GM15510 (cell line): ENCODE results near the gene VAV3.

ENCODE experiments used
- POLR2A ChIP-seq: IDR thresholded peaks from 3 replicates; pipeline ENCODE4 v1.6.1; 2011; ENCODE audit warnings: borderline replicate concordance; ENCODE audit not compliant: insufficient read length; ENCODE audit errors: extremely low read depth

VAV3 gene

GRCh38 chr1:107622966-107623365 is 342.0 kb downstream of the VAV3 start:
- no peak for TF ChIP-seq POLR2A

DNA sequence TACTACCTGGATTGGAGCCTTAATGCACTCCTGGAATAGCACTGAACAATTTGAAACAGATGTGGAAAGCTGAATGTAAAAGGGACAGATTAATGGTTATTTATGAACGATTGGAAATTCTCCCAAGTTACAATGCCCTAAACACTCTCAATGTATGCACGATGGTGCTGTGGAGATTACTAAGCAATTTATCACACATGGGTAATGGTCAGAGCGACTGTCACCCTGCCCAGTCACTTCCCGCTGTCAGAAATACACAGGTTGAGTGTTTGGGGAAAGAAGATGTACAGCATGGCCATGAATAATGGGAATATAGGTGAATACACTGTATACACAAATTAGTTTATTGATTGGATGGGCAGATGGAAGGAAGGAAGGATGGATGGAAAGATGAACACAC is 342.4 kb downstream of the VAV3 start:
- no peak for TF ChIP-seq POLR2A

DNA sequence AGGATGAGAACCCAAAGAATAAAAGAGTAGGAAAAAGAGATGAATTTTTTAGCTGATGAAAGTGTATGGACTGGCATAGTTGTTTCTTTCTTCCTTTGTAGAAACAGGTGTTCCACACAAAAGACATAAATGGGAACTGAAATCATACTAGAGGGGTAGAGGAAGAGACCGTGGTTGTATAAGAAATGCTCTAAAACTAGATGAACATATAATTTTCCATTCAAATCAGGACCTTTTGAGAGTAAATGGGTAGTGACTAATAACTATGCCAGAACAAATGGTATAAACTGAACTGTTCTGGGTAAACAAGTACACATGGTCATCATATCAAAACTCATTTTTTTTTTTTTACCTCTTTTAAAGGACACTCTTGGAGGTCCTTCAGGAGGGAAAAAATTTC is 344.2 kb downstream of the VAV3 start:
- no peak for TF ChIP-seq POLR2A

DNA sequence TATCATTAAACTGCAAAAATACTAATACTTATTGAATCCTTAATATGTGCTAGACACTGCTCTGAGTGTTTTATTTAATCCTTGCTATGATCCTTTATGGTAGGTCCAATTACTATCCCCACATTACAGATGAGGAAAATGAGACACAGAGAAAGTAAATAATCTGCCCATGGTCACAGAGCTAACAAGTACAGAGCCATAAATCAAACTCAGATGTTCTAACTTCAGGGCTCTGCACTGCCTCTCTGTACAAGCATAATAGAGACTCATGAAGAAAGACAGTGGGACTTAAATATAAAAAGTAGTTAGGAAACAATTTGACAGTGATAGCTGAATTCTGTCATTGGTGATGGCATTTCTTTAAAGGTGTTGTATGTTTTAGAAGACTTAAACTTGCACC is 346.4 kb downstream of the VAV3 start:
- no peak for TF ChIP-seq POLR2A

GRCh38 chr1:107617921-107618320 is 347.1 kb downstream of the VAV3 start:
- no peak for TF ChIP-seq POLR2A

DNA sequence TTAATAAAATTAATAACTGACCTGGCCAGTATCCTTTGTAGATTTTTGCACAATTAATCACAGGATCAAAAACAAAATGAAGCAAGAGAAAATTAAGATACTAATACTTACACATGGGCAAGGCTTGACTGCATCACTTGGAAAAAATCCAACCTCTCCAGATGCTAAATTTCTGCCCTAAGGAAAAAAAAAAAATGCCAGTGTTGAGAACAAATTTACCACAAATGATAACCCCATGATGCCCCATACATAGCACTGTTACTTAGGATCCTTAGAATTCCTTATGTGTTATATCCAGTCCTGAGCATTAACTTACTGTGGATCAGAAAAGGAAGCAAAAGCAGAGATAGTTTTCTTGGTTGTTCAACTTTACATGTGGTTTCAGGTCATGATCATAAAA is 347.5 kb downstream of the VAV3 start:
- no peak for TF ChIP-seq POLR2A

DNA sequence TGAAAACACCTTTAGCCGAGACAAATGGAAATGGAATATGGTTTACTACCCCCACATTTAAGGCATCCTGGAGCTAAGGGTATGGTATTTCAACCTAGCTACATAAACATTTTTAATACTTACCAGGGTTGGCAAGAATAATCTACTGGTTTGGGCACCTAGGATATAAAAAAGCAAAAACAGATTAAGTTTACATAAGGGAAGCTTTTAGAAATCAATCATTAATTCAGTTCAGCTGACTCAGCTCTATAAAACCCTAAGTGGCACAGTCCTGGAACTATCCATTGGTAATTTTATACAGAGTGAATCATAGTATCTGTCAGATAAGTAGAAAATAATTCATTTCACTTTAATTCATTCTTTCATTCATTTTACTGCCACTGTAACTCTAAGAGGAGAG is 355.2 kb downstream of the VAV3 start:
- TF ChIP-seq POLR2A: no peak

- TF ChIP-seq POLR2A: no peak
Measured at GRCh38 chr1:107604825-107605224, 360.2 kb downstream of the VAV3 start.

- no peak for TF ChIP-seq POLR2A
Measured at GRCh38 chr1:107600607-107601160, 364.3 kb downstream of the VAV3 start.

- TF ChIP-seq POLR2A: no peak
Measured at GRCh38 chr1:107599220-107599619, 365.8 kb downstream of the VAV3 start.

DNA sequence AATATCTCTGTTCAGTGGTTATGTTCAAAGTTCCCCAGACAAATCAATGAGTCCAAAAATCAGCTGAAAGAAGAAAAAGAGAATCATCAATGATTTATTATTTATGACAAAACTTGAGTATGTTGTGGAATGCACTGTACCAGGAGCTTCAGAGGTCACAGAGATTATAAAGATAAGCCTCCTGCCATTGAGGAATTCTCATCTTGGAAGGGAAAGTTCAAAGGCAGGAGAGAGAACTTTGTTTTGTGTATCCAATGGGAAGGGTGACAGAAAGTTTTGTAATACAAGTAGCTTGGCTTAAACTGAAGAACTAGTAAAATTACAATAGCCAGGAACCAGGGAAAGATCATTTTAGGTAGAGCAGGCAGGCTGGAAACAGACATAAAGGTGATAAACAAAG is 367.7 kb downstream of the VAV3 start:
- TF ChIP-seq POLR2A: no peak

GRCh38 chr1:107594536-107594935 is 370.4 kb downstream of the VAV3 start:
- TF ChIP-seq POLR2A: no peak

DNA sequence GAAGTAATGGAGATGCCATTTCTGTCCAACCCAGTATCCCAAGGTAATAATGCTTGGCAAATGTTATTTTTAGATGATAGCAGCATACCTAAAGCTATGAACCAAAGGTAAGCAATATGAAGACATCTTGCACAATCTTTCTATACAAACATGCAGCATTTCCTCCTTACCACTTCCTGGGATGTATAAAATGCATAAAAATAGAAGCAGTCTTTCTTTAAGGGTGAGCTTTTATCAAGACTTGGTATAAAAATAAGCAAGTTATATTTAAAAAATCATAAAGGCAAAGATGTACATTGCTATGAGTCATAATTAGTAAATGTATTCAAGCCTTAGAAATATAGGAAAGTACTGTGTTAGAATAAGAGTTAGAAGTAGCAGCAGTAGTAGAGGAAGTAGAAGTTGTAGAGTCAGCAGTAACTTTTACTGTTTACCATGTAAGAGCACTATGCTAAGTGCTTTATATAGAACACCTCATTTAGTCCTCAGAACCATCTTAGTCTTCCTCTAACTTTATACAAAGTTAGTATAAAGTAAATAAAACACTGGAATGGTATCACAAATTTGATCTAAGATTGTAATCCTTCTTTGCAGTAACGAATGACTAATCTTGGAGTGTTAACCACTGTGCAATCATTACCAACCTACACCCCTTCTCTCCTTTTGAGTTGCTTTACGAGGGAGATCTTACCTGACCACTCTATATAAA is 371.3 kb downstream of the VAV3 start:
- TF ChIP-seq POLR2A: no peak

- TF ChIP-seq POLR2A: no peak
Measured at GRCh38 chr1:107590900-107591622, 373.9 kb downstream of the VAV3 start.

GRCh38 chr1:107590087-107590486 is 374.9 kb downstream of the VAV3 start:
- no peak for TF ChIP-seq POLR2A

DNA sequence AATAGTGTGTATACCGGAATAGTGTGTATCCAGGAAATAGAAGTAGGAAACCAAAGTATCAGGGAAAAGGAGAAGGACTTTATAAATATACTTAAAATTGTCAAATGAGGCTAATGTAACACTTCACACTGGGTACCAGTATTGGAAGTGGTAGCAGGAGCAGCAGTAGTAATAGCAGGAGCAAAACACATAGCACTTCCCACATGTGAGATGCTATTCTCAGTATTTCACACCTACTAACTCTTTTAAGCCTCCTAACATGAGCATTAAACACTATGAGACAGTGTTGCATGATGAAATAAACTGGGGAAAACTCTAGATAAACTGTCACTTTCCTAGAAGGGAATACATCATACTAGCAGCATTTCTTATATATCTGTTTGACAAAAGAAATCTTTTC is 376.7 kb downstream of the VAV3 start:
- no peak for TF ChIP-seq POLR2A

DNA sequence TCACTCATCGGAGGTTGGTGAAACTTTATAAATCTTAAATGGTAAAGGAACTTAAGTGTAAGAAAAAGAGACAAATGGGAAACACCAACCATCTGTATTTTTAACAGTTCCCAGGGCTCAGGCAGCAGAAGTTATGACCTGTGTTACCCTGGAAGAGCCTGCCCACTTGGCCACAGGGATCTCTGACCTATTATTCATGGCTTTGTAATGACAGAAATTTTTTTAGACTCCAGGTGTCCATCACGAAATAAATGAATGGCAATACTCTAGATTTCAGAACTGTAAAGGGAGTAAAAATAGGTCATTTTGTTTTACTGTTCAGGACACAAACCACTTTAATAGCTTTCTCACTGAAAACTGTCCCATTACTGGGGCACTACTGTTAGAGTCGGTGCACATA is 389.8 kb downstream of the VAV3 start:
- no peak for TF ChIP-seq POLR2A

DNA sequence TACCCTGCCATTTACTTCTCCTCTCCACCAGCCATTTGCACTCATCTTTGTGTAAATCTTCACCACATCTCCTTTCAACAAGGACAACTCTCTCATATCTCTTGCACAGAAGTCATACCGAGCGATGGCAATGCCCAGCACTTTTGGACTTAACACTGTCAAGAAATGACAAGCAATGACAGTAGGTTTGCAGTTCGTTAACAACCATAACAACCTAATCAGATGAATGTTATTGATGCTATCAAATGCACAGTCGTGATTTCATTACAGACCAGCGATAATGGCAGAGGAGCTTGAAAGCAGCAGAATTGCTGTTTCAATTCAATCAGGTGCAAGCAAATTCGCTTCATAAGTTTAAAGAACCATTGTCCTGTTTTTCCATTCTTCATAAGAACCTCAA is 390.9 kb downstream of the VAV3 start:
- TF ChIP-seq POLR2A: no peak
